Stimulated activated naive CD8-positive, alpha-beta T cell treated with anti-CD3 and anti-CD28 coated beads, Interleukin-15, Interleukin-2, amounts not matched to agents 100 ng/mL and 50 ng/mL, for 24 hours (primary cell): ENCODE measurements around the gene DLG3.
A peak's percentile ranks its signal among the peaks of the same experiment; 100 is the strongest.

ENCODE experiments used
- H3K27ac Mint-ChIP-seq: one replicate; pipeline ENCODE4 v1.8.0; 2021; ENCODE audit warnings: mild to moderate bottlenecking, mixed read lengths
- H3K27me3 Mint-ChIP-seq: one replicate; pipeline ENCODE4 v1.8.0; 2021; ENCODE audit warnings: mixed read lengths
- H3K36me3 Mint-ChIP-seq: one replicate; pipeline ENCODE4 v1.8.0; 2021; ENCODE audit warnings: low read depth, mixed read lengths
- H3K4me1 Mint-ChIP-seq: one replicate; pipeline ENCODE4 v1.8.0; 2021; ENCODE audit warnings: low read depth, mixed read lengths
- H3K4me3 Mint-ChIP-seq: one replicate; pipeline ENCODE4 v1.8.0; 2021; ENCODE audit warnings: mild to moderate bottlenecking, mixed read lengths
- H3K9me3 Mint-ChIP-seq: one replicate; pipeline ENCODE4 v1.8.0; 2021; ENCODE audit warnings: mixed read lengths

Gene DLG3

GRCh38 chrX:70452143-70452733 lies 7.6 kb downstream of the DLG3 start:
- no peaks in the 10 kb centered on the region for H3K27me3 Mint-ChIP-seq
- H3K4me1 Mint-ChIP-seq = peaks cover 41% of the 10 kb centered on the region
- H3K36me3 Mint-ChIP-seq = peaks cover 6% of the 10 kb centered on the region
- H3K27ac Mint-ChIP-seq = peak overlapping the region; percentile 75
- H3K4me3 Mint-ChIP-seq = peak overlapping the region; percentile 80
- H3K9me3 Mint-ChIP-seq = no peaks in the 10 kb centered on the region

- peaks cover 41% of the 10 kb centered on the region for H3K4me1 Mint-ChIP-seq
- H3K9me3 Mint-ChIP-seq = no peaks in the 10 kb centered on the region
- peaks cover 6% of the 10 kb centered on the region for H3K36me3 Mint-ChIP-seq
- no peaks in the 10 kb centered on the region for H3K27me3 Mint-ChIP-seq
- peak overlapping the region; percentile 80 for H3K4me3 Mint-ChIP-seq
- H3K27ac Mint-ChIP-seq = peak overlapping the region; percentile 75
Observed at GRCh38 chrX:70453024-70453618, 8.5 kb downstream of the DLG3 start.

- Mint-ChIP-seq H3K4me3 (peak overlapping the region; percentile 85), H3K4me1 (peaks cover 41% of the 10 kb centered on the region), H3K36me3 (peaks cover 6% of the 10 kb centered on the region), H3K27ac (peak overlapping the region; percentile 88), H3K9me3 (no peaks in the 10 kb centered on the region), H3K27me3 (no peaks in the 10 kb centered on the region)
Observed at GRCh38 chrX:70454441-70455365, 10.1 kb downstream of the DLG3 start.

GRCh38 chrX:70455366-70456202 lies 10.9 kb downstream of the DLG3 start:
- no peaks in the 10 kb centered on the region for H3K9me3 Mint-ChIP-seq
- peaks cover 41% of the 10 kb centered on the region for H3K4me1 Mint-ChIP-seq
- H3K36me3 Mint-ChIP-seq = peaks cover 11% of the 10 kb centered on the region
- peak overlapping the region; percentile 88 for H3K27ac Mint-ChIP-seq
- H3K4me3 Mint-ChIP-seq = peak overlapping the region; percentile 85
- no peaks in the 10 kb centered on the region for H3K27me3 Mint-ChIP-seq

GRCh38 chrX:70456256-70456655 lies 11.6 kb downstream of the DLG3 start:
- H3K4me3 Mint-ChIP-seq = peak overlapping the region; percentile 85
- peaks cover 17% of the 10 kb centered on the region for H3K36me3 Mint-ChIP-seq
- no peaks in the 10 kb centered on the region for H3K27me3 Mint-ChIP-seq
- H3K9me3 Mint-ChIP-seq = no peaks in the 10 kb centered on the region
- H3K27ac Mint-ChIP-seq = peak overlapping the region; percentile 88
- H3K4me1 Mint-ChIP-seq = peaks cover 41% of the 10 kb centered on the region

GRCh38 chrX:70461026-70461425 lies 16.4 kb downstream of the DLG3 start:
- peaks cover 12% of the 10 kb centered on the region for H3K4me1 Mint-ChIP-seq
- no peak overlapping the region for H3K4me3 Mint-ChIP-seq
- H3K9me3 Mint-ChIP-seq = no peaks in the 10 kb centered on the region
- peaks cover 18% of the 10 kb centered on the region for H3K36me3 Mint-ChIP-seq
- no peak overlapping the region for H3K27ac Mint-ChIP-seq
- H3K27me3 Mint-ChIP-seq = no peaks in the 10 kb centered on the region

GRCh38 chrX:70464051-70464450 lies 19.4 kb downstream of the DLG3 start:
- no peak overlapping the region for H3K4me3 Mint-ChIP-seq
- no peaks in the 10 kb centered on the region for H3K4me1 Mint-ChIP-seq
- no peaks in the 10 kb centered on the region for H3K27me3 Mint-ChIP-seq
- H3K36me3 Mint-ChIP-seq = peaks cover 17% of the 10 kb centered on the region
- H3K9me3 Mint-ChIP-seq = no peaks in the 10 kb centered on the region
- no peak overlapping the region for H3K27ac Mint-ChIP-seq

- Mint-ChIP-seq H3K9me3 (no peaks in the 10 kb centered on the region), H3K4me1 (peaks cover 14% of the 10 kb centered on the region), H3K4me3 (no peak overlapping the region)
Observed at GRCh38 chrX:70466968-70467367, 22.3 kb downstream of the DLG3 start.

GRCh38 chrX:70468709-70469108 lies 24.1 kb downstream of the DLG3 start:
- Mint-ChIP-seq H3K36me3 (peaks cover 5% of the 10 kb centered on the region), H3K27ac (no peak overlapping the region), H3K4me3 (no peak overlapping the region), H3K4me1 (peaks cover 14% of the 10 kb centered on the region), H3K9me3 (no peaks in the 10 kb centered on the region), H3K27me3 (no peaks in the 10 kb centered on the region)

More at GRCh38 chrX:70466968-70467367, 22.3 kb downstream of the DLG3 start:
- Mint-ChIP-seq H3K36me3 (peaks cover 5% of the 10 kb centered on the region), H3K27ac (no peak overlapping the region), H3K27me3 (no peaks in the 10 kb centered on the region)

- Mint-ChIP-seq H3K4me3 (no peak overlapping the region), H3K27ac (peak overlapping the region; percentile 63), H3K9me3 (no peaks in the 10 kb centered on the region), H3K4me1 (peaks cover 19% of the 10 kb centered on the region), H3K27me3 (no peaks in the 10 kb centered on the region), H3K36me3 (peaks cover 9% of the 10 kb centered on the region)
Observed at GRCh38 chrX:70470850-70471289, 26.2 kb downstream of the DLG3 start.

- Mint-ChIP-seq H3K27me3 (no peaks in the 10 kb centered on the region), H3K4me1 (peaks cover 11% of the 10 kb centered on the region), H3K4me3 (no peak overlapping the region), H3K27ac (no peak overlapping the region), H3K36me3 (peaks cover 8% of the 10 kb centered on the region), H3K9me3 (no peaks in the 10 kb centered on the region)
Observed at GRCh38 chrX:70476166-70476933, 31.7 kb downstream of the DLG3 start.

GRCh38 chrX:70476934-70477733 lies 32.5 kb downstream of the DLG3 start:
- Mint-ChIP-seq H3K27ac (no peak overlapping the region), H3K27me3 (no peaks in the 10 kb centered on the region), H3K4me1 (peaks cover 5% of the 10 kb centered on the region), H3K4me3 (no peak overlapping the region), H3K36me3 (peaks cover 14% of the 10 kb centered on the region), H3K9me3 (no peaks in the 10 kb centered on the region)

- no peaks in the 10 kb centered on the region for H3K27me3 Mint-ChIP-seq
- peaks cover 5% of the 10 kb centered on the region for H3K4me1 Mint-ChIP-seq
- no peaks in the 10 kb centered on the region for H3K9me3 Mint-ChIP-seq
- no peak overlapping the region for H3K4me3 Mint-ChIP-seq
- no peak overlapping the region for H3K27ac Mint-ChIP-seq
- H3K36me3 Mint-ChIP-seq = peaks cover 14% of the 10 kb centered on the region
Observed at GRCh38 chrX:70477734-70478075, 33.1 kb downstream of the DLG3 start.
